Ovary (tissue), 9 donors: ENCODE measurements around the gene IGFBP2. TPM values are rescaled to one million over a fixed set of nuclear protein-coding genes. Genes with fewer than 3 reads are reported as not detected.

ENCODE experiments used
- DNase-seq, 5 donors: peaks; one replicate each; pipeline ENCODE4 v3.0.0-alpha.2; 2019 to 2020
- H3K27ac ChIP-seq, 2 donors: fragments of 200-600 bp; one replicate each; pipeline versions ENCODE4 v1.5.1 to v1.8.0; 2019 to 2022
- H3K27me3 ChIP-seq: fragments of 200-600 bp; one replicate; pipeline ENCODE4 v1.8.0; 2022
- H3K36me3 ChIP-seq: fragments of 200-600 bp; sonication (generic); one replicate; pipeline ENCODE4 v1.5.1; 2019
- H3K4me1 ChIP-seq: one replicate; pipeline ENCODE4 v1.8.1; 2013; ENCODE audit warnings: mild to moderate bottlenecking, moderate library complexity; ENCODE audit not compliant: insufficient read depth
- H3K4me3 ChIP-seq: fragments of 200-600 bp; sonication (generic); one replicate; pipeline ENCODE4 v1.5.1; 2017
- H3K9me3 ChIP-seq, 2 donors: fragments of 200-600 bp in 1 of 2; sonication (generic) in 1 of 2; one replicate each; pipeline versions ENCODE4 v1.5.1 to v1.8.1; 2013 to 2019; ENCODE audit warnings: mild to moderate bottlenecking in 1 of 2, moderate library complexity in 1 of 2
- EP300 ChIP-seq: sonication (generic); formaldehyde crosslinking; IDR thresholded peaks from one replicate; pipeline ENCODE4 v1.6.1; 2017; ENCODE audit warnings: antibody characterized with exemption
- POLR2A ChIP-seq: fragments of 450-650 bp; IDR thresholded peaks from one replicate; pipeline ENCODE4 v1.6.1; 2017; ENCODE audit warnings: antibody characterized with exemption, mild to moderate bottlenecking, moderate library complexity
- WGBS, 3 donors: extraction: QIAGEN DNeasy Blood & Tissue Kit in 1 of 3; methylation state at CpG; one replicate each; pipeline versions ENCODE4 v1.1.5 to v1.1.7; 2013 to 2017; 5-methylcytosine and 5-hydroxymethylcytosine counted together
- intact Hi-C, 4 donors: fragments of 100-400 bp; cut with DNase I; formaldehyde crosslinking; loops; one replicate each; pipeline versions ENCODE4 v1.11.0 to v1.15.1; 2022 to 2023
- polyA plus RNA-seq, 2 donors: library from polyadenylated mRNA; stranded (reverse); fragments of 200-250 nt in 1 of 2; fragments of 350-450 nt in 1 of 2; fragmentation: Illumina TruSeq in 1 of 2; extraction: RNeasy Lipid Tissue Mini Kit (QIAGEN cat#74804) in 1 of 2; gene quantifications; one replicate each; pipeline ENCODE4 v1.2.3, GENCODE V29; 2013 to 2014
- total RNA-seq, 7 donors: library from RNA; depleted of rRNA in 2 of 7; stranded (reverse); fragments of >200 nt in 2 of 7; fragmentation: NEBNext Ultra II Directional in 3 of 7; extraction: Animal tissue kit (Norgen Biotek cat#: 25700) in 3 of 7; gene quantifications; one replicate each; pipeline versions ENCODE4 v1.1.0 to v1.2.4, GENCODE V29; 2016 to 2023
- TF ChIP-seq, protein P1 (sequence below), 3 donors: fragments of 450-650 bp in 2 of 3; fragments of 200-600 bp in 1 of 3; IDR thresholded peaks; one replicate each; pipeline versions ENCODE4 v1.5.1 to v1.8.0; 2016 to 2022; ENCODE audit warnings: antibody characterized with exemption in 3 of 3, mild to moderate bottlenecking in 1 of 3
- donor health status: DM: no; HTN: no; CAD: no; lungs with moderate emphysema.
- donor health status: DM: no; HTN: no; CAD: no.
- donor health status: Bipolar disorder and iron deficiency.
- donor health status: DM: yes; HTN: yes; CAD: no.
- donor health status: DM: no; HTN: no; CAD: no.
- donor health status: DM: yes; HTN: yes; CAD: no.

Gene IGFBP2
- total and polyA plus RNA-seq, 9 donors, result 47.2 to 333 (median 165) TPM

DNA sequence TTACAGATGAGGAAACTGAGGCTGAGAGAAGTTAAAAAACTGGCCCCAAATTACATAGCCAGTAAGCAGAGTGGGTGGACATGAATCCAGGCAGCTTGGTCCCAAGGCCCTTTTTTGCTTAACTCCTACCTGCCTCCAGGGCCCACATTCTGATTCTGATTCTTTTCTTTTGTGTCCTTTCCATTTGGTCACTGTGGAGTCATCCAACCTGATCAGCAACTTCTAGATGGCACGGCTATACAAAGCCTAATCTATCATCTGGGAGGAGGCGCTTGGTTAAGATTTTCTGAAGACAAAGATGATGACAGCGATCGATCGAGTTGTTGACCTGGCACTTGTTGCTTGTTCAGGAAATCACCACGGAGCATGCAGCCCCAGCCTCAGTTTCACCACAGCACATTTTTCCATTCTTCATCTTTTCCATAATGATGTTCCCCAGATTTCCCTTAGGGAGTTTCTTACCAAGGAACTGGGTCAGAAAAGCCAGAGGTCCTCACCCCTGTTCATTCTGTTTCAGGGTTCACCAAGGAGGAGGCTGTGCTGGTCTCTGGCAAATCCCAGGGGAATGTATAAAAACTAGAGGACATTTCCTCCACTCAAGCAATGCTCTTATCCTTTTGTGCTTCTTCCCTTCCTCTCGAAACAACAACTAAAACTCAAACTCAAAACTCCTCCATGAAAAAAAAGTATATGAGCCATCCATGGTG, 6.9 kb upstream of the IGFBP2 start:
- Histone ChIP-seq H3K4me1 (no peaks in the 10 kb centered on the region), H3K36me3 (no peaks in the 10 kb centered on the region), H3K4me3 (no peak overlapping the region), H3K27me3 (no peaks in the 10 kb centered on the region), H3K9me3 (no peaks in the 10 kb centered on the region), H3K27ac (no peak overlapping the region)
- WGBS, 3 donors, result 87 to 93% (median 89%) methylated on average over 7 of the region's 7 CpGs
- DNase-seq, result no peak
- TF ChIP-seq POLR2A (no peak), EP300 (no peak)
- TF ChIP-seq, protein P1, sequence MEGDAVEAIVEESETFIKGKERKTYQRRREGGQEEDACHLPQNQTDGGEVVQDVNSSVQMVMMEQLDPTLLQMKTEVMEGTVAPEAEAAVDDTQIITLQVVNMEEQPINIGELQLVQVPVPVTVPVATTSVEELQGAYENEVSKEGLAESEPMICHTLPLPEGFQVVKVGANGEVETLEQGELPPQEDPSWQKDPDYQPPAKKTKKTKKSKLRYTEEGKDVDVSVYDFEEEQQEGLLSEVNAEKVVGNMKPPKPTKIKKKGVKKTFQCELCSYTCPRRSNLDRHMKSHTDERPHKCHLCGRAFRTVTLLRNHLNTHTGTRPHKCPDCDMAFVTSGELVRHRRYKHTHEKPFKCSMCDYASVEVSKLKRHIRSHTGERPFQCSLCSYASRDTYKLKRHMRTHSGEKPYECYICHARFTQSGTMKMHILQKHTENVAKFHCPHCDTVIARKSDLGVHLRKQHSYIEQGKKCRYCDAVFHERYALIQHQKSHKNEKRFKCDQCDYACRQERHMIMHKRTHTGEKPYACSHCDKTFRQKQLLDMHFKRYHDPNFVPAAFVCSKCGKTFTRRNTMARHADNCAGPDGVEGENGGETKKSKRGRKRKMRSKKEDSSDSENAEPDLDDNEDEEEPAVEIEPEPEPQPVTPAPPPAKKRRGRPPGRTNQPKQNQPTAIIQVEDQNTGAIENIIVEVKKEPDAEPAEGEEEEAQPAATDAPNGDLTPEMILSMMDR (IDR thresholded peaks at IDR 0.05), result no peak
- intact Hi-C loops, result no loop called here

DNA sequence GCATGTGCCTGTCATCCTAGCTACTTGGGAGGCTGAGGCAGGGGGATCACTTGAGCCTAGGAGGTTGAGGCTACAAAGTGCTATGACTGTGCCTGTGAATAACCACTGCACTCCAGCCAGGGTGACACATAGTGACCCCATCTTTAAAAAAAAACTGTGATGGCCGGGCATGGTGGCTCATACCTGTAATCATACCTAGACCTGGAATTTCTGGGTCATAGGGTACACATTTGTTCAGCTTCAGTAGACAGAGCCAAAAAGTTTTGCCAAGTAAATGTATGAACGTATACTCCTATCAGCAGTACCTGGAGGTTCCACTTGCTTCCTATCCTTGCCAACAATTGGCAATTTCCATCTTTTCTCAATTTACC, 6.4 kb upstream of the IGFBP2 start:
- intact Hi-C loops, result no loop called here
- TF ChIP-seq, protein P1 (IDR thresholded peaks at IDR 0.05), result no peak
- no peak for TF ChIP-seq EP300
- TF ChIP-seq POLR2A, result no peak
- Histone ChIP-seq H3K36me3 (no peaks in the 10 kb centered on the region), H3K27me3 (no peaks in the 10 kb centered on the region), H3K4me3 (no peak overlapping the region), H3K27ac (no peak overlapping the region), H3K4me1 (no peaks in the 10 kb centered on the region), H3K9me3 (no peaks in the 10 kb centered on the region)
- WGBS, 3 donors, result 74 to 81% (median 77%) methylated on average over 2 of the region's 2 CpGs
- DNase-seq, result no peak

DNA sequence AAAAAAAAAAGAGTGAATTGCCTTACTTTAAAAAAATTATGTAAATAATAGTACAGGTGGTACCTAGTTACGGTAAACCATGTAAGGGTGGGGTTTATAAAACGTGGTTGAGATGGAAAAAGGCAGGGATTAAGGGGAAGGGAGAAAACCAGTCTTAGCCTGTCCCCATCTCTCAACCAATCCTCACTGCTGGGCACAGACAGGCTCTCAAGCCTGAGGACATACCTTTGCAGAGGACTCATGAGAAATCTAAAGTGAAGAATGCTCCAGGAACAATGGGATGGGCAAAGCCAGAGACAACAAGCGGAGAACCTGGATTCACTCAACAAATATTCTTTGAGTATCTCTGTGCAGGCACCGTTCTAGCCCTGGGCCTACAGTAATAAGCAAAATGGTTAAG, 3.4 kb upstream of the IGFBP2 start:
- Histone ChIP-seq H3K27me3 (no peaks in the 10 kb centered on the region), H3K9me3 (no peaks in the 10 kb centered on the region), H3K4me1 (peaks cover 3% of the 10 kb centered on the region), H3K27ac (no peak overlapping the region), H3K36me3 (no peaks in the 10 kb centered on the region), H3K4me3 (no peak overlapping the region)
- 89 to 91% (median 89%) methylated on average over 4 of the region's 4 CpGs for WGBS, 3 donors
- DNase-seq, result no peak
- intact Hi-C loops, result no loop called here
- TF ChIP-seq POLR2A, result no peak
- TF ChIP-seq, protein P1 (IDR thresholded peaks at IDR 0.05), result no peak
- TF ChIP-seq EP300, result no peak

DNA sequence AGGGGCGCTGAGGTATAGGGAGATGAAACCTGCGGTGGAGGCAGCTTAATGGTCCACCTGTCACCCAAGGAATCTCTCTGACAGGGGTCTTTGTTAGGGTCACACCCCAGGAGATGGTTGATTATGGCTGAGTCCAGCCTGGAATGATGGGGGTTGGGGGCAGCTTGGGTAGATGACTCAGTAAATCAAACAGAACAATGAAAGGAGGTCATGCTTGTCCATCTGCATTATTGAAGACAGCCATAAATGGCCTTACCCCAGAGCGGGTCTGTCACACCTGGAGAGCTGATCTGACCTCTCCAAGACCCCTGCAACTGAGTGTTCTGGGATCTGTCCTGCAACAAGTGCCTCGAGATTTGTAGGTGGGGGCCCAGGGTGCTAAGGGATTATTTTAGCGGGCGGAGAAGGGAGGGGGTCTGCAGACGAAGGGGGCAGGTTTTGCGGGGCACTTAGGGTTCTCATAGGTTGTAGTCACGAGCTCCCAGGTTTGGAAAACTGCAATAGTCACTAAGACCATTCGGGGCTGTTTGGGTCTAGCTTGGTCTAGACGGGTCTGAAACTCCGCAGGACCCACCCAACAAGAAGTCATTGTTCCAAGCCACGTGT, 771 bp upstream of the IGFBP2 start:
- WGBS, 3 donors, result 53 to 61% (median 56%) methylated on average over 13 of the region's 13 CpGs
- H3K4me3 ChIP-seq, result no peak overlapping the region

More for the DNA sequence above, 771 bp upstream of the IGFBP2 start:
- H3K36me3 ChIP-seq, result no peaks in the 10 kb centered on the region
- H3K4me1 ChIP-seq, result peaks cover 11% of the 10 kb centered on the region
- intact Hi-C loops, result no loop called here
- no peak for DNase-seq
- TF ChIP-seq, protein P1 (IDR thresholded peaks at IDR 0.05), result no peak
- no peak for TF ChIP-seq EP300
- H3K27me3 ChIP-seq, result no peaks in the 10 kb centered on the region
- no peaks in the 10 kb centered on the region for H3K9me3 ChIP-seq
- H3K27ac ChIP-seq, result no peak overlapping the region
